G401 (cell line): Measurements from ENCODE around the gene GAN. TPM values are rescaled to one million over a fixed set of nuclear protein-coding genes. Genes with fewer than 3 reads are reported as not detected.

Experiments
- total RNA-seq: library from RNA; depleted of rRNA; stranded (reverse); fragments of >200 nt; shearing (Covaris generic); gene quantifications from 2 replicates; pipeline ENCODE4 v1.2.3, GENCODE V29; 2014; rRNA removed

GAN gene
- total RNA-seq, 1 experiment from 2014 or later = 5.1 TPM

Other genes starting within 250 kb of the GAN start
- gene C16orf46, start 237.7 kb upstream of the GAN start, total RNA-seq = 1.4 TPM in 1 of 2 replicates, not detected in the other
- gene GCSH, start 218.6 kb upstream of the GAN start, total RNA-seq = 122 and 128 TPM in 2 replicates
- gene BCO1, start 76.3 kb upstream of the GAN start, total RNA-seq = not detected in 2 replicates
- 4.6 and 8.6 TPM in 2 replicates for gene CMIP, start 129.8 kb downstream of the GAN start, total RNA-seq